H1 (cell line): ENCODE measurements around the gene RIMBP2. TPM values are rescaled to one million over a fixed set of nuclear protein-coding genes. Genes with fewer than 3 reads are reported as not detected.

Experiments
- CTCF ChIA-PET: fragments of 300-600 bp; sonication (Branson Sonifier 250); formaldehyde crosslinking; loops from one replicate; lab custom pipeline; 2021; ENCODE audit not compliant: partially characterized antibody; lab: Charles Lee
- POLR2A ChIA-PET: fragments of 300-600 bp; sonication (Branson Sonifier 250); formaldehyde crosslinking; loops from one replicate; lab custom pipeline; 2021; ENCODE audit warnings: inconsistent platforms; ENCODE audit not compliant: partially characterized antibody; lab: Charles Lee
- DNase-seq, 2 experiments: peaks; one replicate each; pipeline versions ENCODE4 v3.0.0 to v3.0.0-alpha.2; 2010 to 2022; ENCODE audit warnings: low spot score in 2 of 2, low read depth in 1 of 2, mixed read lengths in 1 of 2
- FAIRE-seq: peaks from 2 replicates; lab custom pipeline; 2011; peaks lifted over from hg19 to GRCh38; lab: Jason Lieb, UNC
- H2AFZ ChIP-seq: 2 replicates; pipeline ENCODE4 v1.8.1; 2012; ENCODE audit warnings: low read length, inconsistent platforms
- H2AK5ac ChIP-seq: 2 replicates; pipeline ENCODE4 v1.6.1; 2013; ENCODE audit warnings: low read depth, low read length
- H2BK120ac ChIP-seq: replicated peaks from 2 replicates; pipeline ENCODE3; 2013; ENCODE audit warnings: low read depth, low read length, inconsistent platforms
- H2BK12ac ChIP-seq: 2 replicates; pipeline ENCODE4 v1.6.1; 2013; ENCODE audit warnings: low read depth, low read length
- H2BK15ac ChIP-seq: 2 replicates; pipeline ENCODE4 v1.6.1; 2013; ENCODE audit warnings: low read length
- H2BK20ac ChIP-seq: 2 replicates; pipeline ENCODE4 v1.6.1; 2013; ENCODE audit warnings: low read length
- H2BK5ac ChIP-seq: 2 replicates; pipeline ENCODE4 v1.6.1; 2013; ENCODE audit warnings: low read depth, low read length
- H3K14ac ChIP-seq: 2 replicates; pipeline ENCODE4 v1.6.1; 2013; ENCODE audit warnings: inconsistent platforms; ENCODE audit not compliant: insufficient read length
- H3K18ac ChIP-seq: 2 replicates; pipeline ENCODE4 v1.6.1; 2013; ENCODE audit warnings: low read length; ENCODE audit errors: extremely low read depth
- H3K23ac ChIP-seq: 2 replicates; pipeline ENCODE4 v1.6.1; 2013; ENCODE audit warnings: inconsistent platforms; ENCODE audit not compliant: insufficient read length
- H3K23me2 ChIP-seq: 2 replicates; pipeline ENCODE4 v1.6.1; 2013; ENCODE audit warnings: low read depth, low read length
- H3K27ac ChIP-seq: 2 replicates; pipeline ENCODE4 v1.6.1; 2011; ENCODE audit warnings: low read depth, low read length, inconsistent platforms
- H3K27me3 ChIP-seq, 4 experiments: replicated peaks in 1 of 4; 1 replicate in 1 of 4; 2 replicates in 3 of 4; pipeline versions ENCODE4 v1.6.1 to v1.8.1; 2011 to 2013; ENCODE audit warnings: low read length in 3 of 4, mild to moderate bottlenecking in 3 of 4, inconsistent platforms in 2 of 4, mixed read lengths in 2 of 4, moderate library complexity in 1 of 4; ENCODE audit not compliant: control insufficient read depth in 3 of 4, insufficient read depth in 3 of 4; ENCODE audit errors: extremely low read depth in 1 of 4
- H3K36me3 ChIP-seq, 4 experiments: 2 replicates each; pipeline versions ENCODE4 v1.6.1 to v1.8.1; 2011 to 2013; ENCODE audit warnings: mild to moderate bottlenecking in 4 of 4, low read length in 3 of 4, moderate library complexity in 2 of 4, control low read depth in 1 of 4, inconsistent platforms in 1 of 4; ENCODE audit not compliant: insufficient read depth in 4 of 4, control insufficient read depth in 2 of 4
- H3K4ac ChIP-seq: replicated peaks from 2 replicates; pipeline ENCODE3; 2013; ENCODE audit warnings: low read length, low read depth, mixed read lengths, inconsistent platforms; ENCODE audit not compliant: insufficient read length
- H3K4me1 ChIP-seq, 4 experiments: replicated peaks in 1 of 4; 1 replicate in 1 of 4; 2 replicates in 3 of 4; pipeline versions ENCODE4 v1.6.1 to v1.8.1; 2011 to 2013; ENCODE audit warnings: low read length in 3 of 4, inconsistent platforms in 2 of 4, mixed read lengths in 1 of 4; ENCODE audit not compliant: insufficient read depth in 4 of 4, control insufficient read depth in 3 of 4
- H3K4me2 ChIP-seq, 2 experiments: 2 replicates each; pipeline versions ENCODE4 v1.6.1 to v1.8.1; 2011 to 2013; ENCODE audit warnings: low read depth in 2 of 2, low read length in 2 of 2, control low read depth in 1 of 2, inconsistent platforms in 1 of 2, mild to moderate bottlenecking in 1 of 2; ENCODE audit not compliant: insufficient read depth in 1 of 2
- H3K4me3 ChIP-seq, 4 experiments: fragments of 200-600, 300-600 bp in 1 of 4; sonication (generic), shearing (Covaris generic), sonication (Bioruptor Twin) in 1 of 4; 2 replicates each; pipeline versions ENCODE4 v1.5.1 to v1.8.1; 2011 to 2016; ENCODE audit warnings: low read length in 4 of 4, low read depth in 3 of 4, control low read depth in 2 of 4, inconsistent platforms in 2 of 4, mild to moderate bottlenecking in 2 of 4, mixed read lengths in 1 of 4, moderate library complexity in 1 of 4; ENCODE audit not compliant: insufficient read depth in 2 of 4; ENCODE audit errors: extremely low read depth in 1 of 4
- H3K56ac ChIP-seq: replicated peaks from 2 replicates; pipeline ENCODE3; 2013; ENCODE audit warnings: low read depth, mild to moderate bottlenecking, mixed read lengths, low read length, inconsistent platforms; ENCODE audit not compliant: insufficient read length
- H3K79me1 ChIP-seq: 2 replicates; pipeline ENCODE4 v1.6.1; 2013; ENCODE audit warnings: low read depth, low read length, control low read depth
- H3K79me2 ChIP-seq, 2 experiments: 2 replicates each; pipeline versions ENCODE4 v1.6.1 to v1.8.1; 2012 to 2013; ENCODE audit warnings: low read length in 2 of 2, mild to moderate bottlenecking in 2 of 2, inconsistent platforms in 1 of 2; ENCODE audit not compliant: insufficient read depth in 2 of 2, control insufficient read depth in 1 of 2
- H3K9ac ChIP-seq, 4 experiments: replicated peaks in 1 of 4; 1 replicate in 1 of 4; 2 replicates in 3 of 4; pipeline versions ENCODE4 v1.6.1 to v1.8.1; 2011 to 2013; ENCODE audit warnings: low read depth in 3 of 4, low read length in 3 of 4, control low read depth in 2 of 4, mild to moderate bottlenecking in 2 of 4, moderate library complexity in 2 of 4, inconsistent platforms in 1 of 4; ENCODE audit errors: extremely low read depth in 1 of 4
- H3K9me3 ChIP-seq, 2 experiments: 2 replicates each; pipeline versions ENCODE4 v1.6.1 to v1.8.1; 2012 to 2013; ENCODE audit warnings: mild to moderate bottlenecking in 2 of 2, moderate library complexity in 2 of 2, control low read depth in 1 of 2, inconsistent platforms in 1 of 2, low read depth in 1 of 2, low read length in 1 of 2, mixed read lengths in 1 of 2; ENCODE audit not compliant: insufficient read depth in 2 of 2
- H4K20me1 ChIP-seq, 2 experiments: replicated peaks in 1 of 2; 2 replicates each; pipeline versions ENCODE3 to v1.8.1; 2011 to 2013; ENCODE audit warnings: inconsistent platforms in 2 of 2, low read length in 2 of 2, mild to moderate bottlenecking in 1 of 2; ENCODE audit not compliant: insufficient read depth in 2 of 2, control insufficient read depth in 1 of 2
- H4K5ac ChIP-seq: 2 replicates; pipeline ENCODE4 v1.6.1; 2013; ENCODE audit warnings: low read length, low read depth, mixed read lengths, inconsistent platforms; ENCODE audit not compliant: insufficient read length
- H4K8ac ChIP-seq: 2 replicates; pipeline ENCODE4 v1.8.0; 2013; ENCODE audit warnings: mild to moderate bottlenecking, moderate library complexity, low read length, inconsistent platforms; ENCODE audit not compliant: insufficient read depth; ENCODE audit errors: extremely low read depth
- H4K91ac ChIP-seq: replicated peaks from 2 replicates; pipeline ENCODE3; 2013; ENCODE audit warnings: low read length, mixed read lengths, inconsistent platforms; ENCODE audit not compliant: insufficient read length
- CTBP2 ChIP-seq: IDR thresholded peaks from 2 replicates; pipeline ENCODE4 v1.7.0; 2011; ENCODE audit warnings: borderline replicate concordance, mild to moderate bottlenecking, moderate library complexity, mixed read lengths, low read length; ENCODE audit not compliant: insufficient read depth, insufficient read length
- HDAC6 ChIP-seq: IDR thresholded peaks from one replicate; pipeline ENCODE4 v1.7.1; 2012; ENCODE audit warnings: low read depth, mild to moderate bottlenecking, inconsistent platforms, low read length, moderate library complexity
- KDM5A ChIP-seq: fragments of 200-600 bp; IDR thresholded peaks from 2 replicates; pipeline ENCODE4 v1.7.1; 2012; ENCODE audit warnings: mild to moderate bottlenecking, low read length, inconsistent platforms, mixed read lengths
- PHF8 ChIP-seq: fragments of 200-600 bp; sonication (generic); conservative IDR thresholded peaks from 2 replicates; pipeline ENCODE4 v1.7.1; 2012; ENCODE audit warnings: low read depth, mild to moderate bottlenecking, inconsistent platforms, low read length, moderate library complexity
- RNF2 ChIP-seq: fragments of 200-900, 300-1000 bp; sonication (generic); IDR thresholded peaks from 2 replicates; pipeline ENCODE4 v1.7.1; 2016; ENCODE audit warnings: borderline replicate concordance, low read depth, mild to moderate bottlenecking, antibody characterized with exemption, low read length; ENCODE audit not compliant: poor library complexity, severe bottlenecking; ENCODE audit errors: missing control alignments
- SIN3A ChIP-seq, 2 experiments: IDR thresholded peaks in 1 of 2; conservative IDR thresholded peaks in 1 of 2; 2 replicates each; pipeline ENCODE4 v1.6.1; 2011 to 2012; ENCODE audit warnings: low read length in 2 of 2, improper control_type of control experiment in 1 of 2, low read depth in 1 of 2, mild to moderate bottlenecking in 1 of 2
- SP1 ChIP-seq: IDR thresholded peaks from 2 replicates; pipeline ENCODE4 v1.6.1; 2011; ENCODE audit warnings: low read depth, low read length
- SP2 ChIP-seq: IDR thresholded peaks from 2 replicates; pipeline ENCODE4 v1.6.1; 2012; ENCODE audit warnings: mild to moderate bottlenecking, low read length, inconsistent platforms
- TEAD4 ChIP-seq: IDR thresholded peaks from 2 replicates; pipeline ENCODE4 v1.6.1; 2012; ENCODE audit warnings: low read depth, low read length, inconsistent platforms, mixed read lengths
- ZNF274 ChIP-seq: IDR thresholded peaks from 2 replicates; pipeline ENCODE4 v1.7.0; 2012; ENCODE audit warnings: low read length, borderline replicate concordance; ENCODE audit errors: extremely low read depth
- WGBS, 2 experiments: shearing (Covaris generic) in 1 of 2; methylation state at CpG; one replicate each; pipeline versions ENCODE4 v1.1.6 to v1.1.7; 2013 to 2015; ENCODE audit warnings: low lambda C conversion rate in 2 of 2, mixed read lengths in 2 of 2, inconsistent platforms in 1 of 2, low coverage in 1 of 2, missing lambda C conversion rate in 1 of 2; ENCODE audit not compliant: insufficient replicate concordance in 2 of 2, insufficient coverage in 1 of 2, insufficient read length in 1 of 2; ENCODE audit errors: extremely low coverage in 1 of 2, missing lambda C conversion rate in 1 of 2; 5-methylcytosine and 5-hydroxymethylcytosine counted together
- polyA plus RNA-seq, 7 experiments: library from polyadenylated mRNA; depleted of rRNA in 3 of 7; stranded (reverse) in 5 of 7; unstranded in 2 of 7; fragments of >200 nt in 5 of 7; fragments of 200-250 nt in 2 of 7; gene quantifications; 1 replicate in 5 of 7; 2 replicates in 1 of 7; 4 replicates in 1 of 7; pipeline versions ENCODE4 v1.2.1 to v1.2.3, GENCODE V29; 2011 to 2013; ENCODE audit warnings: missing spikeins in 2 of 7, mixed read lengths in 2 of 7
- total RNA-seq: library from RNA; stranded (reverse); fragmentation: NEBNext Ultra II Directional; extraction: Animal tissue kit (Norgen Biotek cat#: 25700); gene quantifications from 2 replicates; pipeline ENCODE4 v1.2.1, GENCODE V29; 2021
- TF ChIP-seq, protein P1 (sequence below): IDR thresholded peaks from 2 replicates; pipeline ENCODE4 v1.6.1; 2012; ENCODE audit warnings: low read length, inconsistent platforms

The RIMBP2 gene
- total and polyA plus RNA-seq, 2 of the 8 experiments (the other 6 are each of a cell fraction or from before 2014, with no cell fraction given) = 0.18 to 0.65 TPM

DNA sequence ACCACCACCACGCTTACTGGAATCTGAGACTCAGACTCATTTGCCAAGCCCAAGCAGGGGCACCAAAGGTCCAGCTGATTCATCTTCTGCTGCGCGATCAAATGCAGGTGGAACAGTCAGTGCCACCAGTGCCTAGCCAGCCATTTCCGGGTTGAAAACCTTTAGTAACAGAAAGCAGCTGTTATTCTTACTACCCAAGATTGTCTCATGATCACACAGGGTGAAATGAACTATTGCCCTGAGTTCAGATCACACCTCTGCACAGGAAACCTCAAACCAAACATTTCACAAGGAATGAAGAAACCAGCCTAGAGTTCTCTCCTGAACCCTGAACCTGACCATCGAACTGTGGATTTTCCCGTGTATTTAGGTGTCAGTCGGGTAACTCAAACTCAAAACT is 88.9 kb downstream of the RIMBP2 start:
- 89% methylated on average over 7 of the region's 7 CpGs; no CpG with 5 or more reads in 1 of the 2 experiments for WGBS, 2 experiments
- Histone ChIP-seq H3K4ac (no peak overlapping the region), H2BK15ac (no peak overlapping the region), H3K18ac (no peak overlapping the region), H3K27me3 (no peaks in the 10 kb centered on the region), H3K56ac (no peak overlapping the region), H3K9me3 (no peaks in the 10 kb centered on the region), H4K20me1 (peaks cover 0 to 4% of the 10 kb centered on the region in 2 experiments), H2BK12ac (no peak overlapping the region), H3K4me2 (no peak overlapping the region), H3K36me3 (no peaks in the 10 kb centered on the region), H3K79me1 (no peaks in the 10 kb centered on the region), H4K8ac (no peak overlapping the region), H3K14ac (no peak overlapping the region), H3K23me2 (peaks cover 5% of the 10 kb centered on the region; the same call in 1 of the 2 replicates), H3K4me1 (no peaks in the 10 kb centered on the region), H2BK5ac (no peak overlapping the region), H3K27ac (no peak overlapping the region), H2BK120ac (no peak overlapping the region), H3K23ac (no peak overlapping the region), H3K4me3 (no peak overlapping the region), H2AFZ (no peak overlapping the region), H4K5ac (no peak overlapping the region), H3K9ac (no peak overlapping the region), H3K79me2 (no peaks in the 10 kb centered on the region), H4K91ac (no peak overlapping the region), H2AK5ac (0 out of 2 replicates have a peak overlapping the region, but pooled peaks have one; percentile 53), H2BK20ac (no peak overlapping the region)
- POLR2A ChIA-PET = no interaction called here
- DNase-seq = no peak
- CTCF ChIA-PET = no interaction called here
- FAIRE-seq = no peak
- TF ChIP-seq KDM5A = no peak
- TF ChIP-seq HDAC6 = no peak
- TF ChIP-seq SP2 = no peak
- TF ChIP-seq SIN3A (conservative IDR thresholded peaks at IDR 0.05 in 1 of 2, IDR thresholded peaks at IDR 0.05 in 1 of 2; ENCODE audit: low read depth in 1 of 2, low read length in 2 of 2) = no peak
- no peak for TF ChIP-seq ZNF274
- no peak for TF ChIP-seq CTBP2
- TF ChIP-seq, protein P1, sequence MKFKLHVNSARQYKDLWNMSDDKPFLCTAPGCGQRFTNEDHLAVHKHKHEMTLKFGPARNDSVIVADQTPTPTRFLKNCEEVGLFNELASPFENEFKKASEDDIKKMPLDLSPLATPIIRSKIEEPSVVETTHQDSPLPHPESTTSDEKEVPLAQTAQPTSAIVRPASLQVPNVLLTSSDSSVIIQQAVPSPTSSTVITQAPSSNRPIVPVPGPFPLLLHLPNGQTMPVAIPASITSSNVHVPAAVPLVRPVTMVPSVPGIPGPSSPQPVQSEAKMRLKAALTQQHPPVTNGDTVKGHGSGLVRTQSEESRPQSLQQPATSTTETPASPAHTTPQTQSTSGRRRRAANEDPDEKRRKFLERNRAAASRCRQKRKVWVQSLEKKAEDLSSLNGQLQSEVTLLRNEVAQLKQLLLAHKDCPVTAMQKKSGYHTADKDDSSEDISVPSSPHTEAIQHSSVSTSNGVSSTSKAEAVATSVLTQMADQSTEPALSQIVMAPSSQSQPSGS = no peak
- TF ChIP-seq RNF2 = no peak
- TF ChIP-seq TEAD4 = no peak
- TF ChIP-seq PHF8 = no peak
- no peak for TF ChIP-seq SP1
